Upper lobe of right lung (tissue), 1 donor: ENCODE measurements around the gene BNIP3. TPM values are rescaled to one million over a fixed set of nuclear protein-coding genes. Genes with fewer than 3 reads are reported as not detected.

Experiments used
- ATAC-seq: fragments of 200-7000 bp; cut with Tn5 transposase; one replicate; pipeline ENCODE4 v1.9.1; 2020; ENCODE audit warnings: mild to moderate bottlenecking, moderate library complexity
- DNase-seq: peaks from one replicate; pipeline ENCODE4 v3.0.0-alpha.2; 2020
- H3K27ac ChIP-seq: fragments of 200-600 bp; one replicate; pipeline ENCODE4 v1.8.0; 2022
- H3K27me3 ChIP-seq: fragments of 200-600 bp; one replicate; pipeline ENCODE4 v1.8.0; 2022; ENCODE audit warnings: mild to moderate bottlenecking
- H3K36me3 ChIP-seq: fragments of 200-600 bp; one replicate; pipeline ENCODE4 v1.8.0; 2022
- H3K4me1 ChIP-seq: fragments of 200-600 bp; one replicate; pipeline ENCODE4 v1.8.0; 2022
- H3K4me3 ChIP-seq: fragments of 200-600 bp; one replicate; pipeline ENCODE4 v1.8.0; 2022; ENCODE audit warnings: mild to moderate bottlenecking
- H3K9me3 ChIP-seq: fragments of 200-600 bp; one replicate; pipeline ENCODE4 v1.8.0; 2022
- intact Hi-C: fragments of 100-400 bp; cut with DNase I; formaldehyde crosslinking; loops from one replicate; pipeline ENCODE4 v1.11.0; 2022
- total RNA-seq: library from RNA; stranded (reverse); fragmentation: NEBNext Ultra II Directional; extraction: Animal tissue kit (Norgen Biotek cat#: 25700); gene quantifications from one replicate; pipeline ENCODE4 v1.2.1, GENCODE V29; 2021
- TF ChIP-seq, protein P1 (sequence below): fragments of 200-600 bp; IDR thresholded peaks from one replicate; pipeline ENCODE4 v1.8.0; 2022; ENCODE audit warnings: antibody characterized with exemption
- donor health status: DM: no; HTN: yes; CAD: no; lungs with severe emphysema.

The BNIP3 gene
- total RNA-seq, 1 donor from 2014 or later, result 38.2 TPM

DNA sequence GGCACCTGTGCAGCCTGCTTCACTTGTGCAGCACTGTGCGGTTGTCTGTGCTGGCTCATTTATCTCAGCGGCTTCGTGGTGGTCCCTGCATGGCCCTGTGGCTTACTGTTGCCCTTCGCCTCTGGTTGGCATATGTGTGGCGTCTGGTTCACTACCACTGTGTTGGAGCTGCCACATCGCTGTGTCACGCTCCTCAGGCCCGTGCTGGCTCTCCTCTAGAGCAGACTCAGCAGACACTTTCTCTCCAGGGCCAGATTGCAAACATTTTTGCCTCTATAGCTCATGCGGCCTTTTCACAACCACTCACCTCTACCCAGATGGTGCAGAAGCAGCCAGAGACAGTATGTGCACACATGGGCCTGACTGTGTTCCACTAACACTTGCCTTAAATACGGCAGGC lies 43.0 kb downstream of the BNIP3 start:
- no peaks in the 10 kb centered on the region for H3K27me3 ChIP-seq
- DNase-seq, result peak; percentile 53

DNA sequence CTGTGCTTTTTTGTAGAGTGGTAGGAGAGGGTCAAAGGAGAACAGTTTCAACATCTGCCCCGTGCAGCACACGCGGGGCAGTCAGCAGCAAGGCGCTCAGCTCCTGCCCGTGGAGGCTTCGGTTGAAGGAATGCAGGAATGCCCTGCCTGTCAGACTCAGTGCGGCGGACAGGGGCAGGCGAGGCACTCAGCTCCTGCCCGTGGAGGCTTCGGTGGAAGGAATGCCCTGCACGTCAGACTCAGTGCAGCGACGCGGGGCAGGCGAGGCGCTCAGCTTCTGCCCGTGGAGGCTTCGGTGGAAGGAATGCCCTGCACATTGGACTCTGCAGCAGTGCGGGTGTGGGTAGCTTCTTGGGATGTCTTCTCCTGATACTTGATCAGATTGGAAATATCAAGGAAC lies 43.9 kb downstream of the BNIP3 start:
- Histone ChIP-seq H3K4me1 (no peaks in the 10 kb centered on the region), H3K4me3 (no peak overlapping the region), H3K27ac (no peak overlapping the region), H3K9me3 (no peaks in the 10 kb centered on the region), H3K27me3 (no peaks in the 10 kb centered on the region), H3K36me3 (peaks cover 58% of the 10 kb centered on the region)
- intact Hi-C loops, result no loop called here
- DNase-seq (peak; percentile 38), ATAC-seq (no peak)
- TF ChIP-seq, protein P1, sequence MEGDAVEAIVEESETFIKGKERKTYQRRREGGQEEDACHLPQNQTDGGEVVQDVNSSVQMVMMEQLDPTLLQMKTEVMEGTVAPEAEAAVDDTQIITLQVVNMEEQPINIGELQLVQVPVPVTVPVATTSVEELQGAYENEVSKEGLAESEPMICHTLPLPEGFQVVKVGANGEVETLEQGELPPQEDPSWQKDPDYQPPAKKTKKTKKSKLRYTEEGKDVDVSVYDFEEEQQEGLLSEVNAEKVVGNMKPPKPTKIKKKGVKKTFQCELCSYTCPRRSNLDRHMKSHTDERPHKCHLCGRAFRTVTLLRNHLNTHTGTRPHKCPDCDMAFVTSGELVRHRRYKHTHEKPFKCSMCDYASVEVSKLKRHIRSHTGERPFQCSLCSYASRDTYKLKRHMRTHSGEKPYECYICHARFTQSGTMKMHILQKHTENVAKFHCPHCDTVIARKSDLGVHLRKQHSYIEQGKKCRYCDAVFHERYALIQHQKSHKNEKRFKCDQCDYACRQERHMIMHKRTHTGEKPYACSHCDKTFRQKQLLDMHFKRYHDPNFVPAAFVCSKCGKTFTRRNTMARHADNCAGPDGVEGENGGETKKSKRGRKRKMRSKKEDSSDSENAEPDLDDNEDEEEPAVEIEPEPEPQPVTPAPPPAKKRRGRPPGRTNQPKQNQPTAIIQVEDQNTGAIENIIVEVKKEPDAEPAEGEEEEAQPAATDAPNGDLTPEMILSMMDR, result no peak

More for the DNA sequence above, 43.0 kb downstream of the BNIP3 start:
- Histone ChIP-seq H3K4me3 (no peak overlapping the region), H3K27ac (no peak overlapping the region), H3K9me3 (no peaks in the 10 kb centered on the region), H3K36me3 (peaks cover 58% of the 10 kb centered on the region), H3K4me1 (no peaks in the 10 kb centered on the region)
- TF ChIP-seq, protein P1, result no peak
- intact Hi-C loops, result no loop called here
- no peak for ATAC-seq

DNA sequence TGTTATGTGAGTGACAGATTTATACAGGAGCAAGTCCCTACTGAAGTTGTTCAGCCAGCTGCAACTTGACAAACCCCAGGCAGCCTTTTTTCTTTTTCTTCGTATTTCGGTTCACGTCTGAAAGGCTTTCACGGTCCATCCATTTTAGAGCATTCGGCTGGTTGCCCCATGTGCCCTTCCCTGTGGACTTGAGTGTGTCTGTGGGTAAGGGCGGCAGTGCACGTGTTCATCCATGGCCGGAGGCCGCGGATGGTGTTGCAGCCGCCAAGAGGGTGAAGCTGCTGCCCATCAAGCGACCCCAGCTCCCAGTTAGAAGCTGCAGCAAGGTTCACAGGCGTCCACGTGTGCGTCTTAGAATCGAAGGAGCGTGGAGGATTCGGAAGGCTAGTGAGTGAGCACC lies 45.0 kb downstream of the BNIP3 start:
- Histone ChIP-seq H3K27me3 (no peaks in the 10 kb centered on the region), H3K4me1 (no peaks in the 10 kb centered on the region), H3K36me3 (peaks cover 56% of the 10 kb centered on the region), H3K4me3 (no peak overlapping the region), H3K9me3 (no peaks in the 10 kb centered on the region), H3K27ac (no peak overlapping the region)
- intact Hi-C loops, result no loop called here
- DNase-seq (peak; percentile 21), ATAC-seq (no peak)
- TF ChIP-seq, protein P1, result no peak

GRCh38 chr10:131936294-131936693 lies 45.4 kb downstream of the BNIP3 start:
- Histone ChIP-seq H3K27me3 (no peaks in the 10 kb centered on the region), H3K27ac (no peak overlapping the region), H3K36me3 (peaks cover 51% of the 10 kb centered on the region), H3K4me1 (peaks cover 2% of the 10 kb centered on the region), H3K4me3 (no peak overlapping the region), H3K9me3 (no peaks in the 10 kb centered on the region)
- ATAC-seq (no peak), DNase-seq (peak; percentile 21)
- intact Hi-C loops, result no loop called here
- TF ChIP-seq, protein P1, result no peak

DNA sequence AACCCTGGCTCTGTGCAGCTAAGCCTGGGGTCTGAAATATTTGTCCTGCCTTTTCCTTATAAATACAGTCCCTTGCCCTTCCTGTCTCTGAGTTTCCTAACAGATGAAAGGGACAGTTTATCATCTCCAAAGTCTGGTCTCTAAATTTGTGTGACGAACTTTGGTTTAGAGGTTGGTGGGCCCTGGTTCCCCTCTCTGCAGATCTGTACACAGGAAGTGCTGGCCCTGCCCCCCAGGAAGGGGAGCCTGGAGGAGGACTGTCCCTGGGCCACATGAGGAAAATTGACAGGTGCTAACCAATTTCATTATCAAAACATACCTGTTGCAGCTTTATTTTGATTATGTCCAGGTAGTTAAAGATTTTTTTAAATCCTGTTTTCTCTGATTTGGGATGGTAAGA lies 46.5 kb downstream of the BNIP3 start:
- TF ChIP-seq, protein P1, result no peak
- Histone ChIP-seq H3K4me1 (peaks cover 13% of the 10 kb centered on the region), H3K27ac (no peak overlapping the region), H3K36me3 (peaks cover 41% of the 10 kb centered on the region), H3K4me3 (no peak overlapping the region), H3K9me3 (no peaks in the 10 kb centered on the region), H3K27me3 (no peaks in the 10 kb centered on the region)
- ATAC-seq (no peak), DNase-seq (no peak)
- intact Hi-C loops, result no loop called here

- intact Hi-C loops, result no loop called here
- Histone ChIP-seq H3K9me3 (no peaks in the 10 kb centered on the region), H3K4me3 (no peak overlapping the region), H3K4me1 (peaks cover 18% of the 10 kb centered on the region), H3K36me3 (peaks cover 36% of the 10 kb centered on the region), H3K27ac (no peak overlapping the region), H3K27me3 (no peaks in the 10 kb centered on the region)
- TF ChIP-seq, protein P1, result no peak
- ATAC-seq (no peak), DNase-seq (peak; percentile 26)
Measured at GRCh38 chr10:131934769-131935168, 47.0 kb downstream of the BNIP3 start.
